Measurements from ENCODE around the gene MAP4K4.
A peak's percentile ranks its signal among the peaks of the same experiment; 100 is the strongest.

The MAP4K4 gene

DNA sequence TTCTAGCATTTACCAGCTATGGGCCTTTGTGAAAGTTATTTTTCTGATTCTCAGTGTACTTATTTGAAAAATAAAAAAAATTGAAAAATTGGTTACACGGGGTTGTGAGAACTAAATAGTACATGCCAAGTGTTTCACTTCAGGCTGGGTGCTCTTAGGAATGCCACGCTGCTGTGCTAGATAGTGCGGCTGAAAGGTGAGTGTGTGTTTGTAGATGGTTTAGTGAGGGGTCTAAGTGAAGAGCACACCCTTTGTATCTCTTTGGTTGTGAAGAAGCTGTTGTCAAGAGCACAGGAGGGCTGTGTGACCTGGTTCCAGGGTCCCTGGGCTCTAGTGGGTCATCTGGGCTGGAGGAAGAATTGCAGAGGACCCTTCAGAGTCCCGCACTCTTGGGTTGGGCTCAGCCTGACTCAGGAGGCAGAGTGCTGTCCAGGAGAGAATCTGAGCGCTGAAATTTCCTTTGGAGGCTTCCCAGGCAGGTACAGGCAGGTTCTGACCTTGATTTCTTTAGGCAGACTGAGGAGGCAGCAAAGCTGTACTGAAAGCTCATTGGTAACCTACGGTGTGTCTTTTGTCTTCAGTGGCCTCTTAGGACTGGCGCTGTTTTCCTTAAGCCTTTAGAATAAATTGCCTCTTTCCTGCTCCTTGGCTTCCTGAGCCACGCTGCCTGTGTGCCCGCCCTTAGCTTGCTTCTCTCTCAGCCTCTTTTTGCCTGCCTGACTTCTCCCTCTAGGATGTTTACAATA, 44.4 kb downstream of the MAP4K4 start:
- Histone ChIP-seq H2BK120ac (ENCODE audit: low read depth, low read length) (no peak overlapping the region), H3K4me2 (ENCODE audit: low read length) (no peak overlapping the region), H3K79me2 (ENCODE audit: control insufficient read depth, insufficient read depth, low read length) (peaks cover 70% of the 10 kb centered on the region), H3K9ac (ENCODE audit: low read length) (peak overlapping the region; percentile 7), H3K18ac (ENCODE audit: low read length) (peak overlapping the region; percentile 45), H3K4me3 (ENCODE audit: low read length) (no peak overlapping the region), H3K4ac (ENCODE audit: low read depth, low read length) (no peak overlapping the region), H3K23ac (ENCODE audit: low read length) (no peak overlapping the region), H3K36me3 (ENCODE audit: control insufficient read depth, insufficient read depth, low read length) (no peaks in the 10 kb centered on the region), H2AK5ac (ENCODE audit: low read length) (no peak overlapping the region), H3K56ac (ENCODE audit: low read length) (peak overlapping the region; percentile 45), H4K8ac (ENCODE audit: low read depth, low read length) (no peak overlapping the region), H4K5ac (ENCODE audit: low read length) (no peak overlapping the region), H3K27ac (ENCODE audit: low read depth, low read length) (peak overlapping the region; percentile 41), H3K4me1 (ENCODE audit: control insufficient read depth, low read depth, low read length) (peaks cover 4% of the 10 kb centered on the region), H3K27me3 (ENCODE audit: insufficient read depth, low read length, poor library complexity) (no peaks in the 10 kb centered on the region), H2BK5ac (ENCODE audit: low read length) (no peak overlapping the region), H3K79me1 (ENCODE audit: low read length) (peaks cover 24% of the 10 kb centered on the region), H2BK15ac (replicated peaks; ENCODE audit: low read depth) (no peak overlapping the region)
- WGBS (ENCODE audit: extremely low coverage, insufficient coverage, low lambda C conversion rate): no CpG with 5 or more reads among the region's 9 CpGs
- peak; percentile 89 for DNase-seq

GRCh38 chr2:101742547-101742946, 45.0 kb downstream of the MAP4K4 start:
- Histone ChIP-seq H3K4ac (ENCODE audit: low read depth, low read length) (no peak overlapping the region), H2AK5ac (ENCODE audit: low read length) (no peak overlapping the region), H2BK15ac (replicated peaks; ENCODE audit: low read depth) (no peak overlapping the region), H2BK5ac (ENCODE audit: low read length) (no peak overlapping the region), H3K79me2 (ENCODE audit: control insufficient read depth, insufficient read depth, low read length) (peaks cover 71% of the 10 kb centered on the region), H3K23ac (ENCODE audit: low read length) (no peak overlapping the region), H3K56ac (ENCODE audit: low read length) (peak overlapping the region; percentile 45), H4K8ac (ENCODE audit: low read depth, low read length) (no peak overlapping the region), H4K5ac (ENCODE audit: low read length) (no peak overlapping the region), H3K4me1 (ENCODE audit: control insufficient read depth, low read depth, low read length) (peaks cover 4% of the 10 kb centered on the region), H2BK120ac (ENCODE audit: low read depth, low read length) (no peak overlapping the region), H3K36me3 (ENCODE audit: control insufficient read depth, insufficient read depth, low read length) (no peaks in the 10 kb centered on the region), H3K4me2 (ENCODE audit: low read length) (no peak overlapping the region), H3K27me3 (ENCODE audit: insufficient read depth, low read length, poor library complexity) (no peaks in the 10 kb centered on the region), H3K79me1 (ENCODE audit: low read length) (peaks cover 21% of the 10 kb centered on the region), H3K18ac (ENCODE audit: low read length) (no peak overlapping the region), H3K9ac (ENCODE audit: low read length) (no peak overlapping the region), H3K4me3 (ENCODE audit: low read length) (no peak overlapping the region), H3K27ac (ENCODE audit: low read depth, low read length) (no peak overlapping the region)
- DNase-seq: no peak
- no CpG with 5 or more reads among the region's 1 CpG for WGBS (ENCODE audit: extremely low coverage, insufficient coverage, low lambda C conversion rate)

DNA sequence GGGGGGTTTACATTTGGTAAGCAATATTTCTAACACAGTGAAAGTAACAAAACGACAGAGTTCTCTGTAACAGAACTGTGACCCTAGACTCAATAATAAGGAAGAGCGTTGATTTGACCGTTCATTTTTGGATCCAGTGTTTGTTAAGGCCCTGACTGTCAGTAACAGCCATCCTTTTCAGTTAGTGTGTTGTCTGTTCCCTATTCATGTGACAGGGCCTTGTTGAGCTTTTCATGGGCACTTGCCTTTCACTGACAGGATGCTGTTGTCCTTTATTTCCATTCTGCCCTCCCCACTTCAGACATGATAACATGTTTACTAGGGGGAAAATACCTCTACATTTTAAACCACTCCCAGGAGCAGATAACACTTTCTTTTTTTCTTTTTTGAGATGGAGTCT, 45.8 kb downstream of the MAP4K4 start:
- no CpG with 5 or more reads among the region's 3 CpGs for WGBS (ENCODE audit: extremely low coverage, insufficient coverage, low lambda C conversion rate)
- H2BK15ac ChIP-seq (replicated peaks; ENCODE audit: low read depth): no peak overlapping the region
- peaks cover 69% of the 10 kb centered on the region for H3K79me2 ChIP-seq (ENCODE audit: control insufficient read depth, insufficient read depth, low read length)
- H3K18ac ChIP-seq (ENCODE audit: low read length): no peak overlapping the region
- H3K4me2 ChIP-seq (ENCODE audit: low read length): no peak overlapping the region
- H3K56ac ChIP-seq (ENCODE audit: low read length): no peak overlapping the region
- H3K27me3 ChIP-seq (ENCODE audit: insufficient read depth, low read length, poor library complexity): no peaks in the 10 kb centered on the region
- no peak for DNase-seq
- H3K79me1 ChIP-seq (ENCODE audit: low read length): peaks cover 17% of the 10 kb centered on the region
- no peaks in the 10 kb centered on the region for H3K36me3 ChIP-seq (ENCODE audit: control insufficient read depth, insufficient read depth, low read length)
- no peak overlapping the region for H3K4me3 ChIP-seq (ENCODE audit: low read length)
- H2BK5ac ChIP-seq (ENCODE audit: low read length): no peak overlapping the region
- H3K23ac ChIP-seq (ENCODE audit: low read length): no peak overlapping the region
- H3K4me1 ChIP-seq (ENCODE audit: control insufficient read depth, low read depth, low read length): peaks cover 4% of the 10 kb centered on the region
- no peak overlapping the region for H2AK5ac ChIP-seq (ENCODE audit: low read length)
- H4K5ac ChIP-seq (ENCODE audit: low read length): no peak overlapping the region
- H3K27ac ChIP-seq (ENCODE audit: low read depth, low read length): no peak overlapping the region
- no peak overlapping the region for H3K9ac ChIP-seq (ENCODE audit: low read length)
- no peak overlapping the region for H3K4ac ChIP-seq (ENCODE audit: low read depth, low read length)
- H2BK120ac ChIP-seq (ENCODE audit: low read depth, low read length): no peak overlapping the region
- no peak overlapping the region for H4K8ac ChIP-seq (ENCODE audit: low read depth, low read length)

- DNase-seq: no peak
- Histone ChIP-seq H3K4ac (ENCODE audit: low read depth, low read length) (no peak overlapping the region), H3K18ac (ENCODE audit: low read length) (no peak overlapping the region), H2AK5ac (ENCODE audit: low read length) (no peak overlapping the region), H3K56ac (ENCODE audit: low read length) (no peak overlapping the region), H3K9ac (ENCODE audit: low read length) (no peak overlapping the region), H2BK120ac (ENCODE audit: low read depth, low read length) (no peak overlapping the region), H4K8ac (ENCODE audit: low read depth, low read length) (no peak overlapping the region), H2BK15ac (replicated peaks; ENCODE audit: low read depth) (no peak overlapping the region), H3K23ac (ENCODE audit: low read length) (no peak overlapping the region), H3K4me2 (ENCODE audit: low read length) (no peak overlapping the region), H3K4me3 (ENCODE audit: low read length) (no peak overlapping the region), H3K4me1 (ENCODE audit: control insufficient read depth, low read depth, low read length) (peaks cover 4% of the 10 kb centered on the region), H3K79me2 (ENCODE audit: control insufficient read depth, insufficient read depth, low read length) (peaks cover 60% of the 10 kb centered on the region), H2BK5ac (ENCODE audit: low read length) (no peak overlapping the region), H3K27me3 (ENCODE audit: insufficient read depth, low read length, poor library complexity) (no peaks in the 10 kb centered on the region), H4K5ac (ENCODE audit: low read length) (no peak overlapping the region), H3K36me3 (ENCODE audit: control insufficient read depth, insufficient read depth, low read length) (no peaks in the 10 kb centered on the region), H3K79me1 (ENCODE audit: low read length) (peaks cover 10% of the 10 kb centered on the region), H3K27ac (ENCODE audit: low read depth, low read length) (no peak overlapping the region)
- no CpG with 5 or more reads among the region's 1 CpG for WGBS (ENCODE audit: extremely low coverage, insufficient coverage, low lambda C conversion rate)
Measured at GRCh38 chr2:101744832-101745231, 47.3 kb downstream of the MAP4K4 start.

DNA sequence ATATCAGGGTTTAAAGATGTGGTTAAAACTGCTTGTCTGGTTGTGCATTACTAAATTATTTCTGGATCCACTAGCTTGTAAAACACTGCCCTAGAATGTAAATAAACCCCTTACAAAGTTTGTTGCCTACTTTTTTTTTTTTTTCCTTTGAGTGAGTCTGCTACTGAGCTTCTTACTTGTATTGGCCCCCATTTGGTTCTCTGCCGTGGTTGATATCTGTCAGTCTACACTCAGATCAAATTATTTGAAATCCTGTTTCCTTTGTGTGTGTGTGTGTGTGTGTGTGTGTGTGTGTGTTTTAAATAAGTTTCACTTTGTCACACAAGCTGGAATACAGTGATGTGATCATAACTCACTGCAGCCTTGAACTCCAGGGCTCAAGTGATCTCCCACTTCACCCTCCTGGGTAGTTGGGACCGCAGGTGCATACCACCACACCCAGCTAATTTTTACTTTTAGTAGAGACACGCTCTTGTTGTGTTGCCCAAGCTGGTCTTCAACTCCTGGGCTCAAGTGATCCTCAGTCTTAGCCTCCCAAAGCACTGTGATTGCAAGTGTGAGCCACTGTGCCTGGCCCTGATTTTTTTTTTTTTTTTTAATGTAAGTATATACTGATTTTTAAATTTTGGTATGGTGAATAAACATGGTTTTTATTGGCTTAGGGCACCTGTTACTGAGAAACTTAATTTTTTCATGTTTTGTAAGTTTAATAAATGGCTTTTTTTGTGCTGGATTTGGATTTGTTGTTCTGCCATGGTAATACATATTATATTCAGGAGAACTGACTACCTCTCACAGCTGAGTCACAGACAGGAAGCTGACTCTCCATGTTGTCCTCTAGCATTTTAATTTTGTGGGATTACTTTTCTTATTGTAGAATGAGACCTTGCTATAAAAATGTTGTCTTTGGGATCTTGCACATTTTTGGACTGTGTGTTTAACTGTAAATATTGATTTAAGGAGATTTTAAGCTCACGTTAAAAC, 48.5 kb downstream of the MAP4K4 start:
- Histone ChIP-seq H3K4ac (ENCODE audit: low read depth, low read length) (no peak overlapping the region), H3K27me3 (ENCODE audit: insufficient read depth, low read length, poor library complexity) (no peaks in the 10 kb centered on the region), H3K79me1 (ENCODE audit: low read length) (peaks cover 12% of the 10 kb centered on the region), H2BK15ac (replicated peaks; ENCODE audit: low read depth) (no peak overlapping the region), H3K18ac (ENCODE audit: low read length) (no peak overlapping the region), H4K8ac (ENCODE audit: low read depth, low read length) (no peak overlapping the region), H3K36me3 (ENCODE audit: control insufficient read depth, insufficient read depth, low read length) (no peaks in the 10 kb centered on the region), H3K4me3 (ENCODE audit: low read length) (no peak overlapping the region), H2AK5ac (ENCODE audit: low read length) (no peak overlapping the region), H3K4me2 (ENCODE audit: low read length) (no peak overlapping the region), H3K9ac (ENCODE audit: low read length) (no peak overlapping the region), H2BK5ac (ENCODE audit: low read length) (no peak overlapping the region), H3K79me2 (ENCODE audit: control insufficient read depth, insufficient read depth, low read length) (peaks cover 59% of the 10 kb centered on the region), H2BK120ac (ENCODE audit: low read depth, low read length) (no peak overlapping the region), H3K56ac (ENCODE audit: low read length) (no peak overlapping the region), H4K5ac (ENCODE audit: low read length) (no peak overlapping the region), H3K27ac (ENCODE audit: low read depth, low read length) (no peak overlapping the region), H3K4me1 (ENCODE audit: control insufficient read depth, low read depth, low read length) (peaks cover 4% of the 10 kb centered on the region), H3K23ac (ENCODE audit: low read length) (no peak overlapping the region)
- no peak for DNase-seq
- WGBS (ENCODE audit: extremely low coverage, insufficient coverage, low lambda C conversion rate): no CpG with 5 or more reads among the region's 4 CpGs
